Measurements from ENCODE around the gene FJX1.
A peak's percentile ranks its signal among the peaks of the same experiment; 100 is the strongest.

FJX1 gene

GRCh38 chr11:35619855-35620640 is 1.8 kb downstream of the FJX1 start:
- peak in 1 of 2 donors; percentile 56 for DNase-seq (ENCODE audit: low read depth in 2 of 2)
- TF ChIP-seq CTCF (IDR thresholded peaks at IDR 0.05; ENCODE audit: low read depth, low read length), result peak; percentile 10
- H3K4me3 ChIP-seq (replicated peaks in 1 of 2; ENCODE audit: low read depth in 2 of 2, low read length in 2 of 2), result peak overlapping the region; percentile 71 to 72

GRCh38 chr11:35620795-35621194 is 2.5 kb downstream of the FJX1 start:
- no peak for TF ChIP-seq CTCF (IDR thresholded peaks at IDR 0.05; ENCODE audit: low read depth, low read length)
- peak overlapping the region in 1 of 2 donors; percentile 72 for H3K4me3 ChIP-seq (replicated peaks in 1 of 2; ENCODE audit: low read depth in 2 of 2, low read length in 2 of 2)
- DNase-seq (ENCODE audit: low read depth in 2 of 2), result no peak

GRCh38 chr11:35621620-35622019 is 3.4 kb downstream of the FJX1 start:
- H3K4me3 ChIP-seq (replicated peaks in 1 of 2; ENCODE audit: low read depth in 2 of 2, low read length in 2 of 2), result peak overlapping the region in 1 of 2 donors; percentile 72
- DNase-seq (ENCODE audit: low read depth in 2 of 2), result peak; percentile 29 to 53
- no peak for TF ChIP-seq CTCF (IDR thresholded peaks at IDR 0.05; ENCODE audit: low read depth, low read length)

GRCh38 chr11:35622070-35622469 is 3.8 kb downstream of the FJX1 start:
- TF ChIP-seq CTCF (IDR thresholded peaks at IDR 0.05; ENCODE audit: low read depth, low read length), result no peak
- no peak overlapping the region for H3K4me3 ChIP-seq (replicated peaks in 1 of 2; ENCODE audit: low read depth in 2 of 2, low read length in 2 of 2)
- peak; percentile 86 to 92 for DNase-seq (ENCODE audit: low read depth in 2 of 2)

GRCh38 chr11:35623621-35624168 is 5.4 kb downstream of the FJX1 start:
- no peak overlapping the region for H3K4me3 ChIP-seq (replicated peaks in 1 of 2; ENCODE audit: low read depth in 2 of 2, low read length in 2 of 2)
- DNase-seq (ENCODE audit: low read depth in 2 of 2), result peak; percentile 81 to 92

GRCh38 chr11:35624316-35624715 is 6.1 kb downstream of the FJX1 start:
- TF ChIP-seq CTCF (IDR thresholded peaks at IDR 0.05; ENCODE audit: low read depth, low read length), result no peak
- H3K4me3 ChIP-seq (replicated peaks in 1 of 2; ENCODE audit: low read depth in 2 of 2, low read length in 2 of 2), result no peak overlapping the region
- no peak for DNase-seq (ENCODE audit: low read depth in 2 of 2)

More at GRCh38 chr11:35623621-35624168, 5.4 kb downstream of the FJX1 start:
- TF ChIP-seq CTCF (IDR thresholded peaks at IDR 0.05; ENCODE audit: low read depth, low read length), result no peak
